K562 (cell line): Measurements from ENCODE around the gene DOCK6. TPM values are rescaled to one million over a fixed set of nuclear protein-coding genes. Genes with fewer than 3 reads are reported as not detected.

Experiments
- ATAC-seq: fragments of 200-7000 bp; cut with Tn5 transposase; 3 replicates; pipeline ENCODE4 v1.9.1; 2020; ENCODE audit warnings: moderate library complexity
- BruUV-seq: library from RNA; stranded (reverse); fragments of 400-500 nt; replicated peaks from 2 replicates; lab custom pipeline; 2021; lab: Mats Ljungman, UMichigan
- CTCF ChIA-PET: fragments of 300-600 bp; formaldehyde crosslinking; extraction: SDS; loops from one replicate; lab custom pipeline; 2021; ENCODE audit warnings: low intra/inter-chr PET ratio; lab: Yijun Ruan, JAX
- POLR2A ChIA-PET: fragments of 300-600, 350-650 bp; sonication (Branson Sonifier 250); formaldehyde crosslinking; extraction: SDS; loops from one replicate; lab custom pipeline; 2021; ENCODE audit warnings: antibody characterized with exemption, inconsistent platforms; lab: Yijun Ruan, JAX
- DNase-seq, 4 experiments: peaks; one replicate each; pipeline versions ENCODE4 v3.0.0 to v3.0.0-alpha.2; 2011 to 2018; ENCODE audit warnings: low spot score in 3 of 4, mixed read lengths in 3 of 4; ENCODE audit errors: extremely low read depth in 1 of 4
- FAIRE-seq: peaks from 2 replicates; lab custom pipeline; 2011; peaks lifted over from hg19 to GRCh38; lab: Jason Lieb, UNC
- H2AFZ ChIP-seq: 2 replicates; pipeline ENCODE4 v1.6.0; 2011; ENCODE audit warnings: low read depth, low read length, control low read depth, inconsistent platforms
- H3K27ac ChIP-seq: fragments of 200-600 bp; 3 replicates; pipeline ENCODE4 v1.8.0; 2011; ENCODE audit warnings: low read depth, mild to moderate bottlenecking, control low read depth, inconsistent platforms, low read length, moderate library complexity, mixed read lengths; ENCODE audit errors: extremely low read depth
- H3K27me3 ChIP-seq, 2 experiments: fragments of 300-600 bp in 1 of 2; 2 replicates in 1 of 2; 3 replicates in 1 of 2; pipeline versions ENCODE4 v1.6.0 to v1.8.0; 2011; ENCODE audit warnings: inconsistent platforms in 2 of 2, low read length in 2 of 2, mild to moderate bottlenecking in 1 of 2, mixed read lengths in 1 of 2, moderate library complexity in 1 of 2; ENCODE audit not compliant: control insufficient read depth in 2 of 2, insufficient read depth in 2 of 2
- H3K36me3 ChIP-seq: fragments of 300-600 bp; 3 replicates; pipeline ENCODE4 v1.8.0; 2011; ENCODE audit warnings: mild to moderate bottlenecking, low read length, inconsistent platforms; ENCODE audit not compliant: control insufficient read depth, insufficient read depth
- H3K4me1 ChIP-seq, 2 experiments: fragments of 200-600 bp in 1 of 2; replicated peaks in 1 of 2; 2 replicates in 1 of 2; 3 replicates in 1 of 2; pipeline versions ENCODE4 v1.5.1 to v1.8.0; 2011; ENCODE audit warnings: inconsistent platforms in 2 of 2, low read length in 2 of 2, mild to moderate bottlenecking in 1 of 2, mixed read lengths in 1 of 2, moderate library complexity in 1 of 2; ENCODE audit not compliant: control insufficient read depth in 2 of 2, insufficient read depth in 2 of 2
- H3K4me2 ChIP-seq: 2 replicates; pipeline ENCODE4 v1.6.1; 2011; ENCODE audit warnings: low read length, control low read depth, inconsistent platforms, mixed read lengths; ENCODE audit not compliant: insufficient read depth
- H3K4me3 ChIP-seq: fragments of 200-600 bp; sonication (generic), shearing (Covaris generic); 2 replicates; pipeline ENCODE4 v1.5.1; 2016; ENCODE audit warnings: control low read depth, inconsistent platforms
- H3K79me2 ChIP-seq: fragments of 200-600 bp; 3 replicates; pipeline ENCODE4 v1.8.0; 2011; ENCODE audit warnings: low read length, inconsistent platforms; ENCODE audit not compliant: control insufficient read depth, insufficient read depth
- H3K9ac ChIP-seq, 2 experiments: 2 replicates each; pipeline versions ENCODE4 v1.6.0 to v1.6.1; 2011; ENCODE audit warnings: low read depth in 2 of 2, low read length in 2 of 2, control low read depth in 1 of 2, inconsistent platforms in 1 of 2, mild to moderate bottlenecking in 1 of 2, mixed read lengths in 1 of 2; ENCODE audit not compliant: insufficient read depth in 1 of 2
- H3K9me1 ChIP-seq: one replicate; pipeline ENCODE4 v1.6.0; 2011; ENCODE audit warnings: inconsistent platforms, mild to moderate bottlenecking, low read length, moderate library complexity; ENCODE audit not compliant: control insufficient read depth, insufficient read depth
- H3K9me3 ChIP-seq: replicated peaks from 2 replicates; pipeline ENCODE4 v1.5.1; 2011; ENCODE audit warnings: low read depth, low read length, inconsistent platforms; ENCODE audit not compliant: control insufficient read depth, insufficient read depth
- H4K20me1 ChIP-seq: replicated peaks from 2 replicates; pipeline ENCODE4 v1.6.1; 2011; ENCODE audit warnings: low read length, inconsistent platforms, mixed read lengths; ENCODE audit not compliant: control insufficient read depth, insufficient read depth
- BRF1 ChIP-seq: IDR thresholded peaks from 3 replicates; pipeline ENCODE4 v1.6.1; 2011; ENCODE audit warnings: borderline replicate concordance, mild to moderate bottlenecking; ENCODE audit not compliant: insufficient read length; ENCODE audit errors: extremely low read depth
- MECOM ChIP-seq: fragments of 250-450 bp; sonication (Bioruptor Pico); IDR thresholded peaks from 2 replicates; pipeline ENCODE4 v1.8.0; 2022; ENCODE audit warnings: inconsistent platforms
- NFIC ChIP-seq: fragments of 450-650 bp; IDR thresholded peaks from 2 replicates; pipeline ENCODE4 v1.6.1; 2017; ENCODE audit warnings: mild to moderate bottlenecking, inconsistent platforms
- WGBS: fragments of 100-300 bp; shearing (Covaris generic); methylation state at CpG from one replicate; pipeline ENCODE4 v1.1.6; 2016; ENCODE audit warnings: low coverage, mixed read lengths; ENCODE audit not compliant: insufficient coverage; ENCODE audit errors: missing lambda C conversion rate; 5-methylcytosine and 5-hydroxymethylcytosine counted together
- in situ Hi-C: fragments of 300-500 bp; cut with MboI; formaldehyde crosslinking; loops from 4 replicates; pipeline ENCODE4 v1.15.0; 2018; ENCODE audit warnings: inconsistent platforms, mixed read lengths
- intact Hi-C: fragments of 100-400 bp; cut with micrococcal nuclease; formaldehyde crosslinking; loops from 2 replicates; pipeline ENCODE4 v1.14.2; 2022
- polyA plus RNA-seq, 8 experiments: library from polyadenylated mRNA; depleted of rRNA in 4 of 8; stranded (reverse) in 5 of 8; unstranded in 3 of 8; fragments of >200 nt; fragmentation: Nextera tagmentation in 2 of 8; fragmentation: Illumina TruSeq in 1 of 8; extraction: Ambion mirVana in 2 of 8; extraction: Trizol in 1 of 8; gene quantifications; 2 replicates each; pipeline versions ENCODE4 v1.2.1 to v1.2.3, GENCODE V29; 2011 to 2014; ENCODE audit warnings: inconsistent platforms in 1 of 8, missing spikeins in 1 of 8
- total RNA-seq, 7 experiments: library from RNA; depleted of rRNA in 6 of 7; stranded (reverse); fragments of >200 nt in 6 of 7; fragmentation: Illumina TruSeq in 2 of 7; extraction: Trizol in 2 of 7; gene quantifications; 2 replicates each; pipeline versions ENCODE4 v1.2.1 to v1.2.3, GENCODE V29; 2011 to 2021; ENCODE audit warnings: low replicate concordance in 1 of 7
- TF ChIP-seq, protein P1 (sequence below): fragments of 250-450 bp; sonication (Bioruptor Pico); IDR thresholded peaks from 2 replicates; pipeline ENCODE4 v1.4.0; 2020; ENCODE audit warnings: borderline replicate concordance
- TF ChIP-seq, protein P2 (sequence below): fragments of 250-450 bp; sonication (Bioruptor Pico); IDR thresholded peaks from 2 replicates; pipeline ENCODE4 v1.5.0; 2021; ENCODE audit warnings: mild to moderate bottlenecking, moderate library complexity

Gene DOCK6
- total and polyA plus RNA-seq, 9 of the 15 experiments (the other 6 are each of a cell fraction or from before 2014, with no cell fraction given), result 0.35 to 19.3 (median 3.8) TPM

DNA sequence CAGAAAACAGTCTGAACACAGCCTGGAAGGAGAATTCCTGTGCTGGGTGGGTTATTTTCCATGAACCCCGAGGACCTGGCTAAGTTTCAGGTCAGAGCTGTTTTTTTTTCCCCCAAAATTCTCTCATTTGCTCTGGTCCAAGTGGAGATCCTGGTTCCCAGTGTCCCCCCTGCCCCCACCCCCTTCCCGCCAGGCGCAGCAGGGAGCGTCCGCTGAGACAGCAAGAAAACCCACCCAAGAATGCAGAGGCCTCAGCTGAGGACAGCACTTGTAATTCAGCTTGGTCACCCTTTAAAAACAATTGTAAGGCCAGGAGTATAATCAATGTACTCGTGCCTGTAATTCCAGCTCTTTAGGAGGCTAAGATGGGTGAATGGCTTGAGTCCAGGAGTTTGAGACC, 22.2 kb upstream of the DOCK6 start:
- no peaks in the 10 kb centered on the region; a peak in 1 of 5 replicates for H3K4me1 ChIP-seq
- no peak overlapping the region for H3K9ac ChIP-seq
- FAIRE-seq, result no peak
- in situ Hi-C loops, result no loop called here
- no peak for TF ChIP-seq BRF1
- TF ChIP-seq, all 486 proteins: peak for 0
- H3K9me3 ChIP-seq, result no peaks in the 10 kb centered on the region
- H3K27ac ChIP-seq, result no peak overlapping the region
- H4K20me1 ChIP-seq, result no peaks in the 10 kb centered on the region
- WGBS, result 11% methylated on average over 6 of the region's 6 CpGs
- POLR2A ChIA-PET, result interaction anchor here (1.2 kb wide), 1 partner anchor 34 kb away, joined by 3 read pairs; no protein-coding TSS in a partner anchor
- H2AFZ ChIP-seq, result no peak overlapping the region
- H3K79me2 ChIP-seq, result no peaks in the 10 kb centered on the region
- ATAC-seq (no peak), DNase-seq (no peak)
- H3K36me3 ChIP-seq, result no peaks in the 10 kb centered on the region
- H3K4me3 ChIP-seq, result no peak overlapping the region
- H3K4me2 ChIP-seq, result no peak overlapping the region
- CTCF ChIA-PET, result no interaction called here
- no peaks in the 10 kb centered on the region for H3K9me1 ChIP-seq
- intact Hi-C loops, result no loop called here
- H3K27me3 ChIP-seq, result peaks cover 9 to 18% of the 10 kb centered on the region in 2 experiments; a peak in 4 of 5 replicates
- BruUV-seq, result no TSS peak

DNA sequence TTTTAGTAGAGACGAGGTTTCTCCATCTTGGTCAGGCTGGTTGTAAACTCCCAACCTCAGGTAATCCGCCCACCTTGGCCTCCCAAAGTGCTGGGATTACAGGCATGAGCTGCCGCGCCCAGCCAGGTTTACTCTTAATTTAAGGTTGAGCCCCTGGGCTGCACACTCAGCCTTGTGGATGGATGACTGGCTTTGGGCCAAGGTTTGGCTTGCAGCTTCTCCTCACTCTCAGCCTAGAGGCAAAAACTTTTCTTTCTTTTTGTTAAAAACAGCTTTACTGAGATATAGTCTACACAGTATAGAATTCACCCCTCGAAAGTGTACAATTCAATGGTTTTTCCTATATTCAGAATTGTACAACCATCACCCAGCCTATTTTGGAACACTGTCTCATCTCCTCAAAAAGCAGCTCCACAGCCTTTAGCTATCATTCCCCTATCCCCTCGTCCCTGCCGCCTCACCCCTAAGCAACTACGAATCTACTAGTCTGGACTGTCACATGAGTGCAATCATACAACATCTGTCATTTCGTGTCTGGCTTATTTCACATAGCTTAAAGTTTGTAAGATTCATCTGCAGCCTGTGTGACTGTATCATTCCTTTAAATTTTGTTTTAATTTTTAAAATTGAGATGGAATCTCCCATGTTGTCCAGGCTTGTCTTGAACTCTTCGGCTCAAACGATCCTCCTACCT, 19.2 kb upstream of the DOCK6 start:
- no peaks in the 10 kb centered on the region for H3K79me2 ChIP-seq
- ChIA-PET CTCF (interaction anchor here (0.5 kb wide), 1 partner anchor 18 kb away, joined by 3 read pairs; no protein-coding TSS in a partner anchor), POLR2A (interaction anchor here (0.6 to 0.8 kb wide), 3 partner anchors 14 to 472 kb away, joined by 3 to 4 read pairs (median 3); no protein-coding TSS in a partner anchor)
- ATAC-seq (no peak), FAIRE-seq (no peak), DNase-seq (no peak)
- no peaks in the 10 kb centered on the region; a peak in 1 of 5 replicates for H3K4me1 ChIP-seq
- TF ChIP-seq NFIC (peak; percentile 70), MECOM (CRISPR knock-in tag) (no peak)
- TF ChIP-seq, protein P1, sequence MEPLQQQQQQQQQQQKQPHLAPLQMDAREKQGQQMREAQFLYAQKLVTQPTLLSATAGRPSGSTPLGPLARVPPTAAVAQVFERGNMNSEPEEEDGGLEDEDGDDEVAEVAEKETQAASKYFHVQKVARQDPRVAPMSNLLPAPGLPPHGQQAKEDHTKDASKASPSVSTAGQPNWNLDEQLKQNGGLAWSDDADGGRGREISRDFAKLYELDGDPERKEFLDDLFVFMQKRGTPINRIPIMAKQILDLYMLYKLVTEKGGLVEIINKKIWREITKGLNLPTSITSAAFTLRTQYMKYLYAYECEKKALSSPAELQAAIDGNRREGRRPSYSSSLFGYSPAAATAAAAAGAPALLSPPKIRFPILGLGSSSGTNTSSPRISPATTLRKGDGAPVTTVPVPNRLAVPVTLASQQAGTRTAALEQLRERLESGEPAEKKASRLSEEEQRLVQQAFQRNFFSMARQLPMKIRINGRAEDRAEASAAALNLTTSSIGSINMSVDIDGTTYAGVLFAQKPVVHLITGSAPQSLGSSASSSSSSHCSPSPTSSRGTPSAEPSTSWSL (CRISPR knock-in tag), result no peak
- TF ChIP-seq, protein P2, sequence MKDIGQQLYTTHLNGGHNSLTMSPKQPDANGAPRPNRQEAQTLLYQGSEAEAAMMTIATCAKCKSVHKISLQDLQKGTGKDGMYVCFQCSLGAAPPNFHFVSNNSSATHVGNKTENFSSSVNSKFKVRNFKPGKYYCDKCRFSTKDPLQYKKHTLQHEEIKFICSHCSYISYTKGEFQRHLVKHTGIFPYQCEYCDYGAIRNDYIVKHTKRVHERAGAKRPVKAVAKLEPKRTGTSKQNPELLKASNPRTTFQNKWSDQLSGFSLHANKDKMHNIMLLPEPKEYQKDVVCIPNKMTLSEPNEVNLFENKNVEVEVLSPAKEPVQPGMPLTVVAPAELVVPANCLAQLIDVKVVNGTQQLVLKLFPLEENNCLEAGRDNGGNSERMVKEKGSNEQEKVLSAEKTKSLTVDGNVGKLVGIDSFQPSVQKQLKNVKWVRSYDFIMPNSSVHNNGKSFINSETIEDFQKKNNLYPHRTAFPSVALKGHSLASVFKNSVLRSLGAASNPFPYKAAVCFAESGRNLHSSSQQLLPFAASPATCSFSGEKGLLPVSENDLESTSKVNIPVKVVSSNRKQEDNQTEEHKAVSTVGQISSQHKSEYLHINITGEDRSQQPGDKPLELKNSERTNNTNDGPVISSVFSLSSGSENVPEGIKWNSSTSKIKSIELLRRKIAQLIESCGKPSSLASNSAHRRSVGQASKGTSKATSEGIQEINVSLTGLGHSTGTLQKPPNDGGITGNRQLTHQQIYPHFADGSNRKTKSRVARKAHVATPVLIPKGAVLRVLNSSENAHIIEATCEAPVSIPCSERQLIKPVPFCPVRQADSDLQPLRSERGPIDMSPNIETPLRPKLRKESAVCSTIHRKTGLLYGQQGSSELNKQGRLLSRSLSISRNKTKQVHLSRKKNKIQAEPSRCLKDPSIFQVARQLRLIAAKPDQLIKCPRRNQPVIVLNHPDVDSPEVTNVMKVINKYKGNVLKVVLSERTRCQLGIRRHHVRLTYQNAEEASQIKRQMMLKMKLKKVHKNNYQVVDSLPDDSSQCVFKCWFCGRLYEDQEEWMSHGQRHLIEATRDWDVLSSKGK (CRISPR knock-in tag), result no peak
- no peaks in the 10 kb centered on the region for H4K20me1 ChIP-seq
- H3K9me1 ChIP-seq, result no peaks in the 10 kb centered on the region
- in situ Hi-C loops, result no loop called here
- no peak overlapping the region for H3K4me2 ChIP-seq
- WGBS, result 2% methylated on average over 11 of the region's 11 CpGs
- BruUV-seq, result no TSS peak
- no peak overlapping the region for H3K4me3 ChIP-seq
- H3K27ac ChIP-seq, result no peak overlapping the region
- intact Hi-C loops, result no loop called here
- H3K36me3 ChIP-seq, result no peaks in the 10 kb centered on the region
- no peaks in the 10 kb centered on the region for H3K9me3 ChIP-seq
- H3K9ac ChIP-seq, result no peak overlapping the region
- peaks cover 8 to 40% of the 10 kb centered on the region in 2 experiments; a peak in 4 of 5 replicates for H3K27me3 ChIP-seq
- H2AFZ ChIP-seq, result no peak overlapping the region
